ENCODE data around the gene L3MBTL4. TPM values are rescaled to one million over a fixed set of nuclear protein-coding genes. Genes with fewer than 3 reads are reported as not detected.

The L3MBTL4 gene
- total and polyA plus RNA-seq, 12 donors = 3.9 to 22.6 (median 8.7) TPM

- no peak overlapping the region for H3K4me3 ChIP-seq
- H3K36me3 ChIP-seq (replicated peaks in 1 of 2) = no peaks in the 10 kb centered on the region
- no peaks in the 10 kb centered on the region for H3K27me3 ChIP-seq
- H3K9me3 ChIP-seq (replicated peaks in 1 of 3) = no peaks in the 10 kb centered on the region
- TF ChIP-seq CTCF (IDR thresholded peaks at IDR 0.05) (no peak), POLR2A (IDR thresholded peaks at IDR 0.05) (no peak)
- 80 to 91% (median 86%) methylated on average over 3 of the region's 3 CpGs for WGBS, 4 donors
- no peak for DNase-seq
- intact Hi-C loops (cut with DNase I) = no loop called here
- no peaks in the 10 kb centered on the region for H3K4me1 ChIP-seq (replicated peaks in 1 of 2)
- H3K27ac ChIP-seq = no peak overlapping the region
Observed at GRCh38 chr18:5918205-5918858, 496.4 kb downstream of the L3MBTL4 start.

GRCh38 chr18:5914951-5915350 is 499.8 kb downstream of the L3MBTL4 start:
- no peaks in the 10 kb centered on the region for H3K36me3 ChIP-seq (replicated peaks in 1 of 2)
- no peak overlapping the region for H3K27ac ChIP-seq
- no peak for DNase-seq
- intact Hi-C loops (cut with DNase I) = no loop called here
- H3K9me3 ChIP-seq (replicated peaks in 1 of 3) = no peaks in the 10 kb centered on the region
- no peak overlapping the region for H3K4me3 ChIP-seq
- WGBS, 4 donors = 79 to 83% (median 80%) methylated on average over 4 to 5 of the region's 5 CpGs
- H3K27me3 ChIP-seq = no peaks in the 10 kb centered on the region
- no peaks in the 10 kb centered on the region for H3K4me1 ChIP-seq (replicated peaks in 1 of 2)
- no peak for TF ChIP-seq CTCF (IDR thresholded peaks at IDR 0.05)
- no peak for TF ChIP-seq POLR2A (IDR thresholded peaks at IDR 0.05)

GRCh38 chr18:5914016-5914415 is 500.7 kb downstream of the L3MBTL4 start:
- H3K27me3 ChIP-seq = no peaks in the 10 kb centered on the region
- no peak overlapping the region for H3K27ac ChIP-seq
- 50 to 75% (median 63%) methylated on average over 1 of the region's 1 CpG for WGBS, 4 donors
- no peak for TF ChIP-seq POLR2A (IDR thresholded peaks at IDR 0.05)
- TF ChIP-seq CTCF (IDR thresholded peaks at IDR 0.05) = no peak
- H3K36me3 ChIP-seq (replicated peaks in 1 of 2) = no peaks in the 10 kb centered on the region
- H3K4me3 ChIP-seq = no peak overlapping the region
- DNase-seq = no peak
- intact Hi-C loops (cut with DNase I) = no loop called here
- no peaks in the 10 kb centered on the region for H3K9me3 ChIP-seq (replicated peaks in 1 of 3)
- H3K4me1 ChIP-seq (replicated peaks in 1 of 2) = no peaks in the 10 kb centered on the region

DNA sequence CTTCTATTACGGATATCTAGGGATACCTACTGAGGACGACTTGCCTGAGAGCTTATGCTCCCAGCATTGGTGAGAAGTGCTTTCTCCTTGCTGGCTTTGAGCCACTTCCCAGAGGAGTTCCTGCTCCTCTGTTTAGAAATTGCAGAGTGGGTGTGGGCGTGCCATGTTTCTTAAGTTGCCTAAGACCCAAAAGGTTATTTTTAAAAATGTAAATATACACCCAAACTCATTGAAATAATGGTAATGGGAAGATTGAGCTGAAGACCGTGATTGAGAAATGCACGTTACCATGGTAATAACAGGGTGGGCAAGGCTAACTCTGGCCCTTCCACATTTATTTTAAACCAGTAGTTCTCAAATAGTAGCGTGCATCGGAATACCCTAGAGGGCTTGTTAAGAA is 502.1 kb downstream of the L3MBTL4 start:
- no peak overlapping the region for H3K4me3 ChIP-seq
- intact Hi-C loops (cut with DNase I) = no loop called here
- no peak for TF ChIP-seq POLR2A (IDR thresholded peaks at IDR 0.05)
- TF ChIP-seq CTCF (IDR thresholded peaks at IDR 0.05) = no peak
- H3K4me1 ChIP-seq (replicated peaks in 1 of 2) = no peaks in the 10 kb centered on the region
- H3K9me3 ChIP-seq (replicated peaks in 1 of 3) = no peaks in the 10 kb centered on the region
- no peak overlapping the region for H3K27ac ChIP-seq
- WGBS, 4 donors = 82 to 85% (median 84%) methylated on average over 7 of the region's 7 CpGs
- H3K36me3 ChIP-seq (replicated peaks in 1 of 2) = no peaks in the 10 kb centered on the region
- DNase-seq = no peak
- H3K27me3 ChIP-seq = no peaks in the 10 kb centered on the region

Measured in adrenal gland (tissue), 12 donors.